ENCODE results near the gene PRICKLE2. TPM values are rescaled to one million over a fixed set of nuclear protein-coding genes. Genes with fewer than 3 reads are reported as not detected.

The PRICKLE2 gene
- total RNA-seq, 2 experiments from 2014 or later, result not detected

- no peaks in the 10 kb centered on the region for H3K36me3 Mint-ChIP-seq
- intact Hi-C loops (cut with micrococcal nuclease), result no loop called here
- H3K27ac Mint-ChIP-seq, result no peak overlapping the region
- H3K9me3 Mint-ChIP-seq, result no peaks in the 10 kb centered on the region
- no peak overlapping the region for H3K4me3 Mint-ChIP-seq
- CTCF ChIA-PET, result no interaction called here
- H3K27me3 Mint-ChIP-seq, result peaks cover 3% of the 10 kb centered on the region
- no peak for DNase-seq
- POLR2A ChIA-PET, result no interaction called here
- no peaks in the 10 kb centered on the region for H3K4me1 Mint-ChIP-seq (ENCODE audit: low read depth)
These were observed 11.9 kb downstream of the PRICKLE2 start for GRCh38 chr3:64213224-64213878.

- no peak for DNase-seq
- POLR2A ChIA-PET, result no interaction called here
These were observed 15.2 kb downstream of the PRICKLE2 start for GRCh38 chr3:64209866-64210621.

GRCh38 chr3:64207289-64208080, 17.8 kb downstream of the PRICKLE2 start:
- H3K9me3 Mint-ChIP-seq, result no peaks in the 10 kb centered on the region
- no peaks in the 10 kb centered on the region for H3K36me3 Mint-ChIP-seq
- H3K27ac Mint-ChIP-seq, result no peak overlapping the region
- peaks cover 6% of the 10 kb centered on the region for H3K27me3 Mint-ChIP-seq
- intact Hi-C loops (cut with micrococcal nuclease), result no loop called here
- H3K4me3 Mint-ChIP-seq, result no peak overlapping the region
- CTCF ChIA-PET, result no interaction called here
- H3K4me1 Mint-ChIP-seq (ENCODE audit: low read depth), result no peaks in the 10 kb centered on the region
- POLR2A ChIA-PET, result no interaction called here
- no peak for DNase-seq

More at GRCh38 chr3:64209866-64210621, 15.2 kb downstream of the PRICKLE2 start:
- H3K27me3 Mint-ChIP-seq, result peaks cover 3% of the 10 kb centered on the region
- no peaks in the 10 kb centered on the region for H3K36me3 Mint-ChIP-seq
- no peaks in the 10 kb centered on the region for H3K9me3 Mint-ChIP-seq
- H3K4me1 Mint-ChIP-seq (ENCODE audit: low read depth), result no peaks in the 10 kb centered on the region
- intact Hi-C loops (cut with micrococcal nuclease), result no loop called here
- H3K4me3 Mint-ChIP-seq, result no peak overlapping the region
- no peak overlapping the region for H3K27ac Mint-ChIP-seq
- CTCF ChIA-PET, result interaction anchor here (0.6 kb wide), 1 partner anchor 611 kb away, joined by 4 read pairs; no protein-coding TSS in a partner anchor

- intact Hi-C loops (cut with micrococcal nuclease), result no loop called here
- ChIA-PET POLR2A (no interaction called here), CTCF (no interaction called here)
- no peaks in the 10 kb centered on the region for H3K36me3 Mint-ChIP-seq
- H3K4me3 Mint-ChIP-seq, result no peak overlapping the region
- H3K4me1 Mint-ChIP-seq (ENCODE audit: low read depth), result no peaks in the 10 kb centered on the region
- H3K27me3 Mint-ChIP-seq, result peaks cover 5% of the 10 kb centered on the region
- H3K9me3 Mint-ChIP-seq, result no peaks in the 10 kb centered on the region
- no peak overlapping the region for H3K27ac Mint-ChIP-seq
- DNase-seq, result no peak
These were observed 21.0 kb downstream of the PRICKLE2 start for GRCh38 chr3:64203969-64204908.

GRCh38 chr3:64203216-64203615, 22.1 kb downstream of the PRICKLE2 start:
- no peak overlapping the region for H3K27ac Mint-ChIP-seq
- intact Hi-C loops (cut with micrococcal nuclease), result no loop called here
- POLR2A ChIA-PET, result no interaction called here
- CTCF ChIA-PET, result no interaction called here
- no peak for DNase-seq
- no peaks in the 10 kb centered on the region for H3K4me1 Mint-ChIP-seq (ENCODE audit: low read depth)
- H3K9me3 Mint-ChIP-seq, result no peaks in the 10 kb centered on the region
- H3K36me3 Mint-ChIP-seq, result no peaks in the 10 kb centered on the region
- H3K4me3 Mint-ChIP-seq, result no peak overlapping the region
- peaks cover 5% of the 10 kb centered on the region for H3K27me3 Mint-ChIP-seq

- no peak overlapping the region for H3K4me3 Mint-ChIP-seq
- ChIA-PET CTCF (no interaction called here), POLR2A (no interaction called here)
- no peaks in the 10 kb centered on the region for H3K36me3 Mint-ChIP-seq
- no peaks in the 10 kb centered on the region for H3K9me3 Mint-ChIP-seq
- H3K27ac Mint-ChIP-seq, result no peak overlapping the region
- no peak for DNase-seq
- H3K4me1 Mint-ChIP-seq (ENCODE audit: low read depth), result no peaks in the 10 kb centered on the region
- H3K27me3 Mint-ChIP-seq, result peaks cover 5% of the 10 kb centered on the region
- intact Hi-C loops (cut with micrococcal nuclease), result no loop called here
These were observed 25.3 kb downstream of the PRICKLE2 start for GRCh38 chr3:64199932-64200331.

- CTCF ChIA-PET, result no interaction called here
- no peaks in the 10 kb centered on the region for H3K4me1 Mint-ChIP-seq (ENCODE audit: low read depth)
- H3K27me3 Mint-ChIP-seq, result no peaks in the 10 kb centered on the region
- H3K4me3 Mint-ChIP-seq, result no peak overlapping the region
- no peak overlapping the region for H3K27ac Mint-ChIP-seq
- POLR2A ChIA-PET, result no interaction called here
- peaks cover 5% of the 10 kb centered on the region for H3K9me3 Mint-ChIP-seq
- H3K36me3 Mint-ChIP-seq, result no peaks in the 10 kb centered on the region
- intact Hi-C loops (cut with micrococcal nuclease), result no loop called here
- no peak for DNase-seq
These were observed 28.9 kb downstream of the PRICKLE2 start for GRCh38 chr3:64196236-64196929.

GRCh38 chr3:64195789-64196188, 29.5 kb downstream of the PRICKLE2 start:
- Mint-ChIP-seq H3K27me3 (no peaks in the 10 kb centered on the region), H3K4me1 (ENCODE audit: low read depth) (no peaks in the 10 kb centered on the region), H3K36me3 (no peaks in the 10 kb centered on the region), H3K4me3 (no peak overlapping the region), H3K27ac (no peak overlapping the region), H3K9me3 (peaks cover 5% of the 10 kb centered on the region)
- DNase-seq, result no peak
- intact Hi-C loops (cut with micrococcal nuclease), result no loop called here
- ChIA-PET CTCF (no interaction called here), POLR2A (no interaction called here)

- DNase-seq, result no peak
- no peak overlapping the region for H3K4me3 Mint-ChIP-seq
- H3K9me3 Mint-ChIP-seq, result peaks cover 5% of the 10 kb centered on the region
- no peak overlapping the region for H3K27ac Mint-ChIP-seq
- intact Hi-C loops (cut with micrococcal nuclease), result no loop called here
- H3K27me3 Mint-ChIP-seq, result no peaks in the 10 kb centered on the region
- POLR2A ChIA-PET, result no interaction called here
- CTCF ChIA-PET, result no interaction called here
- no peaks in the 10 kb centered on the region for H3K4me1 Mint-ChIP-seq (ENCODE audit: low read depth)
- no peaks in the 10 kb centered on the region for H3K36me3 Mint-ChIP-seq
These were observed 33.4 kb downstream of the PRICKLE2 start for GRCh38 chr3:64191822-64192221.

- CTCF ChIA-PET, result no interaction called here
- Mint-ChIP-seq H3K9me3 (peaks cover 5% of the 10 kb centered on the region), H3K36me3 (no peaks in the 10 kb centered on the region), H3K27ac (no peak overlapping the region), H3K27me3 (no peaks in the 10 kb centered on the region), H3K4me3 (no peak overlapping the region), H3K4me1 (ENCODE audit: low read depth) (no peaks in the 10 kb centered on the region)
- POLR2A ChIA-PET, result no interaction called here
- intact Hi-C loops (cut with micrococcal nuclease), result no loop called here
- no peak for DNase-seq
These were observed 34.5 kb downstream of the PRICKLE2 start for GRCh38 chr3:64190517-64191515.

Data from activated CD4-positive, alpha-beta memory T cell treated with anti-CD3 and anti-CD28 coated beads for 36 hours (primary cell).